Smooth muscle cell (in vitro differentiated cells): ENCODE results near the gene MYOZ2. TPM values are rescaled to one million over a fixed set of nuclear protein-coding genes. Genes with fewer than 3 reads are reported as not detected.

ENCODE experiments used
- DNase-seq: peaks from one replicate; lab custom pipeline; 2025; ENCODE audit not compliant: unreplicated experiment; lab: John Stamatoyannopoulos, UW
- H2AFZ ChIP-seq: fragments of 200-600 bp; sonication (generic); 2 replicates; pipeline ENCODE4 v1.6.0; 2016; ENCODE audit warnings: antibody characterized with exemption, low read depth, mild to moderate bottlenecking
- H3F3A ChIP-seq: fragments of 200-600 bp; sonication (generic); 2 replicates; pipeline ENCODE4 v1.6.0; 2017; ENCODE audit warnings: antibody characterized with exemption, low read depth
- H3K27ac ChIP-seq: fragments of 200-600 bp; sonication (generic); 2 replicates; pipeline ENCODE4 v1.5.1; 2016; ENCODE audit warnings: low read depth, mild to moderate bottlenecking
- H3K27me3 ChIP-seq: fragments of 200-600 bp; sonication (generic); 2 replicates; pipeline ENCODE4 v1.6.1; 2016; ENCODE audit warnings: low read depth, mild to moderate bottlenecking
- H3K36me3 ChIP-seq: fragments of 200-600 bp; sonication (generic); 2 replicates; pipeline ENCODE4 v1.5.1; 2016; ENCODE audit warnings: low read depth
- H3K4me1 ChIP-seq: fragments of 200-600 bp; sonication (generic); 2 replicates; pipeline ENCODE4 v1.5.1; 2016; ENCODE audit warnings: low read depth
- H3K4me2 ChIP-seq: fragments of 200-600 bp; sonication (generic); 2 replicates; pipeline ENCODE4 v1.6.0; 2016; ENCODE audit warnings: mild to moderate bottlenecking
- H3K4me3 ChIP-seq: fragments of 200-600 bp; sonication (generic); 2 replicates; pipeline ENCODE4 v1.5.1; 2016; ENCODE audit warnings: mild to moderate bottlenecking
- H3K79me2 ChIP-seq: fragments of 200-600 bp; sonication (generic); 2 replicates; pipeline ENCODE4 v1.6.0; 2016; ENCODE audit warnings: low read depth, mild to moderate bottlenecking
- H3K9ac ChIP-seq: fragments of 200-600 bp; sonication (generic); 2 replicates; pipeline ENCODE4 v1.6.0; 2016; ENCODE audit warnings: low read depth
- H3K9me3 ChIP-seq: fragments of 200-600 bp; sonication (generic); replicated peaks from 2 replicates; pipeline ENCODE4 v1.5.1; 2016; ENCODE audit warnings: low read depth
- H4K20me1 ChIP-seq: fragments of 200-600 bp; sonication (generic); 2 replicates; pipeline ENCODE4 v1.6.0; 2016; ENCODE audit warnings: low read depth
- WGBS: methylation state at CpG from one replicate; pipeline ENCODE4 v1.1.7; 2016; ENCODE audit warnings: low lambda C conversion rate; 5-methylcytosine and 5-hydroxymethylcytosine counted together
- polyA plus RNA-seq: library from polyadenylated mRNA; unstranded; fragments of >200 nt; fragmentation: Nextera tagmentation; extraction: Ambion mirVana; gene quantifications from 2 replicates; pipeline ENCODE4 v1.2.1, GENCODE V29; 2016
- total RNA-seq: library from RNA; depleted of rRNA; stranded (reverse); fragments of >200 nt; gene quantifications from 2 replicates; pipeline ENCODE4 v1.2.3, GENCODE V29; 2014
- TF ChIP-seq, protein P1 (sequence below): fragments of 200-600 bp; sonication (generic); IDR thresholded peaks from 2 replicates; pipeline ENCODE4 v1.5.1; 2017; ENCODE audit warnings: borderline replicate concordance, mild to moderate bottlenecking, antibody characterized with exemption; ENCODE audit not compliant: insufficient read depth, poor library complexity, severe bottlenecking

Gene MYOZ2
- total and polyA plus RNA-seq, 2 experiments from 2014 or later: not detected

DNA sequence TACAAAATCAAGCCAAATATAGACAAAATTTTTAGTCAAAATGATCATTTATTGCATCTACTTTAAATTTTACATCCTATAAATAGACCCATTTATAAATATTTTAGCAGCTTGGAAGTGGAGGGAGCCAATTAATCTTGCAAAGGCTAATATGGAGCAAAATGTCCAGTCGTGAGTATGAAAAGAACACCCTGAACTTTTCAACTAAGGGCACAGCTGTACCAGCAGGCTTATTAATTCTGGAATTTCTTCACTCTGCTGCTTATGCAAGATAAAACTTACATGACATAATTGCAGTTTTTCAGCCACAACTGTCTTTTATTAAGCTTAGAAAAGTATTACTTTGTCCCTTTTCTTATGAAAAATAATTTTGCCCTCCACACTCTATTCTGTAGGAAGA is 54.0 kb downstream of the MYOZ2 start:
- TF ChIP-seq, protein P1, sequence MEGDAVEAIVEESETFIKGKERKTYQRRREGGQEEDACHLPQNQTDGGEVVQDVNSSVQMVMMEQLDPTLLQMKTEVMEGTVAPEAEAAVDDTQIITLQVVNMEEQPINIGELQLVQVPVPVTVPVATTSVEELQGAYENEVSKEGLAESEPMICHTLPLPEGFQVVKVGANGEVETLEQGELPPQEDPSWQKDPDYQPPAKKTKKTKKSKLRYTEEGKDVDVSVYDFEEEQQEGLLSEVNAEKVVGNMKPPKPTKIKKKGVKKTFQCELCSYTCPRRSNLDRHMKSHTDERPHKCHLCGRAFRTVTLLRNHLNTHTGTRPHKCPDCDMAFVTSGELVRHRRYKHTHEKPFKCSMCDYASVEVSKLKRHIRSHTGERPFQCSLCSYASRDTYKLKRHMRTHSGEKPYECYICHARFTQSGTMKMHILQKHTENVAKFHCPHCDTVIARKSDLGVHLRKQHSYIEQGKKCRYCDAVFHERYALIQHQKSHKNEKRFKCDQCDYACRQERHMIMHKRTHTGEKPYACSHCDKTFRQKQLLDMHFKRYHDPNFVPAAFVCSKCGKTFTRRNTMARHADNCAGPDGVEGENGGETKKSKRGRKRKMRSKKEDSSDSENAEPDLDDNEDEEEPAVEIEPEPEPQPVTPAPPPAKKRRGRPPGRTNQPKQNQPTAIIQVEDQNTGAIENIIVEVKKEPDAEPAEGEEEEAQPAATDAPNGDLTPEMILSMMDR: no peak
- DNase-seq: no peak
- no peaks in the 10 kb centered on the region for H3K79me2 ChIP-seq

DNA sequence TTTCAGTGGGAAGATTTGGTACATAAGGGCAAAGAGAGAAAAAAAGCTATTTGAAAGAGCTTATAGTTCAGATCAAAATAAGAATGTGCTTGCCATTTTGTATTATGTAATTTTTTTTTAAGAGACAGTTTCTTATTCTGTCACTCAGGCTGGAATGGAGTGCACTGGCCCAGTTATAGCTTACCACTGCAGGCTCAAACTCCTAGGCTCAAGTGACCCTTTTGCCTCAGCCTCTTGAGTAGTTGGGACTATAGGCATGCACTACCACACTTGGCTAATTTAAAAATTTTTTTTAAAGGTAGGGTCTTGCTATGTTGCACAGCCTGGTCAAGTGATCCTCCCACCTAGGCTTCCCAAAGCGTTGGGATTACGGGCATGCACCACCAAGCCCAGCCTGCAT is 54.7 kb downstream of the MYOZ2 start:
- H3K27me3 ChIP-seq: no peaks in the 10 kb centered on the region
- no peaks in the 10 kb centered on the region for H3K4me1 ChIP-seq
- WGBS: 95% methylated on average over 2 of the region's 2 CpGs
- H3K4me2 ChIP-seq: no peak overlapping the region
- H2AFZ ChIP-seq: no peak overlapping the region
- no peak overlapping the region for H3K4me3 ChIP-seq
- no peaks in the 10 kb centered on the region for H3K9me3 ChIP-seq
- no peaks in the 10 kb centered on the region for H4K20me1 ChIP-seq
- H3K9ac ChIP-seq: no peak overlapping the region
- DNase-seq: no peak
- no peak overlapping the region for H3K27ac ChIP-seq
- no peaks in the 10 kb centered on the region for H3K79me2 ChIP-seq
- TF ChIP-seq, protein P1: no peak
- no peaks in the 10 kb centered on the region for H3F3A ChIP-seq
- H3K36me3 ChIP-seq: no peaks in the 10 kb centered on the region

More for the DNA sequence above, 54.0 kb downstream of the MYOZ2 start:
- Histone ChIP-seq H3F3A (no peaks in the 10 kb centered on the region), H3K4me3 (no peak overlapping the region), H3K9me3 (no peaks in the 10 kb centered on the region), H3K4me2 (no peak overlapping the region), H3K27ac (no peak overlapping the region), H3K36me3 (no peaks in the 10 kb centered on the region), H3K27me3 (no peaks in the 10 kb centered on the region), H3K9ac (no peak overlapping the region), H3K4me1 (no peaks in the 10 kb centered on the region), H2AFZ (no peak overlapping the region), H4K20me1 (no peaks in the 10 kb centered on the region)
- 65% methylated on average over 1 of the region's 1 CpG for WGBS

DNA sequence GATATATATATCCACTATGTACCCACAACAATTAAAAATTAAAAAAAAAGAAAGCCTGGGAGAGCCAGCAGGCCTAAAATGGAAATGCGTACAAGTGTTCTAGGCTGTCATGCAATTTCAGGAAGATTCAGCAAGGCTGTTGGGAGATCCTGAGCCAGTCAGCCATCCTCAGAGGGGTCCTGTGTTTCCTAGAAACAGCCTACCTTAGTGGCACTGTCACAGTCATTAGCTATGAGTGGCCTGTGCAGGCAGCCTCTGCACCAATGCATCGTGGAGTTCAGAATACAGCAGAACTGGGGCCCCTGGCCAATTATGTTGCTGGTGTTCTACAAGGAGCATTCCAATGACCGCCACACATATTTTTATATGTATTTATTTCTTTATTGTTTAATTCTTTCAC is 55.9 kb downstream of the MYOZ2 start:
- H3K4me1 ChIP-seq: no peaks in the 10 kb centered on the region
- 96% methylated on average over 3 of the region's 3 CpGs for WGBS
- H3K4me3 ChIP-seq: no peak overlapping the region
- TF ChIP-seq, protein P1: no peak
- no peak for DNase-seq
- H3K36me3 ChIP-seq: no peaks in the 10 kb centered on the region
- no peaks in the 10 kb centered on the region for H3F3A ChIP-seq
- no peaks in the 10 kb centered on the region for H3K27me3 ChIP-seq
- no peak overlapping the region for H3K4me2 ChIP-seq
- no peak overlapping the region for H3K27ac ChIP-seq
- H4K20me1 ChIP-seq: no peaks in the 10 kb centered on the region
- H2AFZ ChIP-seq: no peak overlapping the region
- H3K9ac ChIP-seq: no peak overlapping the region
- no peaks in the 10 kb centered on the region for H3K79me2 ChIP-seq
- H3K9me3 ChIP-seq: no peaks in the 10 kb centered on the region

DNA sequence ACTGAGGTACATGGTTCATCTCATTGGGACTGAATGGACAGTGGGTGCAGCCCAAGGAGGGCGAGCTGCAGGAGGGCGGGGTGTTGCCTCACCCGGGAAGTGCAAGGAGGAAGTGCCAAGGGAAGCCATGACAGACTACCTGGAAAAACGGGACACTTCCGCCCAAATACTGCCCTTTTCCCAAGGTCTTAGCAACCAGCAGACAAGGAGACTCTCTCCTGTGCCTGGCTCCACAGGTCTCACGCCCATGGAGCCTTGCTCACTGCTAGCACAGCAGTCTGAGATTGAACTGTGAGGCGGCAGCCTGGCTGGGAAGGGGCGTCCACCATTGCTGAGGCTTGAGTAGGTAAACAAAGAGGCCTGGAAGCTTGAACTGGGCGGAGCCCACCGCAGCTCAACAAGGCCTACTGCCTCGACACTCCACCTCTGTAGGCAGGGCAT is 62.2 kb downstream of the MYOZ2 start:
- 94% methylated on average over 11 of the region's 11 CpGs for WGBS

More for the DNA sequence above, 62.2 kb downstream of the MYOZ2 start:
- H3K27me3 ChIP-seq: no peaks in the 10 kb centered on the region
- H3K79me2 ChIP-seq: no peaks in the 10 kb centered on the region
- H3F3A ChIP-seq: no peaks in the 10 kb centered on the region
- TF ChIP-seq, protein P1: no peak
- H3K9ac ChIP-seq: no peak overlapping the region
- no peaks in the 10 kb centered on the region for H4K20me1 ChIP-seq
- H3K9me3 ChIP-seq: no peaks in the 10 kb centered on the region
- no peak overlapping the region for H2AFZ ChIP-seq
- H3K27ac ChIP-seq: no peak overlapping the region
- H3K4me2 ChIP-seq: no peak overlapping the region
- DNase-seq: no peak
- H3K4me3 ChIP-seq: no peak overlapping the region
- no peaks in the 10 kb centered on the region for H3K4me1 ChIP-seq
- no peaks in the 10 kb centered on the region for H3K36me3 ChIP-seq
